BLaER1 treated with 17β-estradiol and CSF1 and Interleukin-3, amounts not matched to agents 10 nM and 100 nM (cell line): ENCODE data around the gene CHADL.

Source experiments
- H3K27ac ChIP-seq, 11 experiments: shearing (Covaris generic); formaldehyde crosslinking; 2 replicates each; pipeline ENCODE4 v1.8.1; 2022
- H3K27me3 ChIP-seq, 11 experiments: shearing (Covaris generic); formaldehyde crosslinking; 2 replicates each; pipeline ENCODE4 v1.8.1; 2022
- H3K36me3 ChIP-seq, 11 experiments: shearing (Covaris generic); formaldehyde crosslinking; 2 replicates each; pipeline ENCODE4 v1.8.1; 2022
- H3K4me1 ChIP-seq, 10 experiments: shearing (Covaris generic); formaldehyde crosslinking; 2 replicates each; pipeline ENCODE4 v1.8.1; 2022
- H3K4me2 ChIP-seq, 11 experiments: shearing (Covaris generic); formaldehyde crosslinking; 2 replicates each; pipeline ENCODE4 v1.8.1; 2022
- H3K4me3 ChIP-seq, 10 experiments: shearing (Covaris generic); formaldehyde crosslinking; 2 replicates each; pipeline ENCODE4 v1.8.1; 2022
- H3K9ac ChIP-seq, 11 experiments: shearing (Covaris generic); formaldehyde crosslinking; 2 replicates each; pipeline ENCODE4 v1.8.1; 2022
- H3K9me3 ChIP-seq, 11 experiments: shearing (Covaris generic); formaldehyde crosslinking; replicated peaks in 1 of 11; 2 replicates each; pipeline ENCODE4 v1.8.1; 2022
- H4K20me1 ChIP-seq, 11 experiments: shearing (Covaris generic); formaldehyde crosslinking; 2 replicates each; pipeline ENCODE4 v1.8.1; 2022
- Cebpa-rat ChIP-seq, 11 experiments: shearing (Covaris generic); IDR thresholded peaks; 2 replicates each; pipeline ENCODE4 v1.8.1; 2022

CHADL gene

GRCh38 chr22:41215926-41216325 is 24.8 kb downstream of the CHADL start:
- no peak for TF ChIP-seq Cebpa-rat (IDR thresholded peaks at IDR 0.05)
- Histone ChIP-seq H3K27ac (peak overlapping the region in 3 of 11 experiments; percentile 72 to 80 (median 80); a peak in 1 of 22 replicates), H4K20me1 (no peaks in the 10 kb centered on the region; a peak in 1 of 22 replicates), H3K36me3 (peaks cover 40 to 79% (median 72%) of the 10 kb centered on the region in 11 experiments), H3K4me2 (peak overlapping the region; percentile 72 to 97 (median 84); a peak in 20 of 22 replicates), H3K9me3 (peaks cover 14 to 33% (median 29%) of the 10 kb centered on the region in 11 experiments; a peak in 21 of 22 replicates), H3K9ac (peak overlapping the region in 2 of 11 experiments; percentile 72 to 75; a peak in 2 of 22 replicates), H3K27me3 (no peaks in the 10 kb centered on the region), H3K4me1 (peaks cover 24 to 35% (median 27%) of the 10 kb centered on the region in 10 experiments), H3K4me3 (no peak overlapping the region)

DNA sequence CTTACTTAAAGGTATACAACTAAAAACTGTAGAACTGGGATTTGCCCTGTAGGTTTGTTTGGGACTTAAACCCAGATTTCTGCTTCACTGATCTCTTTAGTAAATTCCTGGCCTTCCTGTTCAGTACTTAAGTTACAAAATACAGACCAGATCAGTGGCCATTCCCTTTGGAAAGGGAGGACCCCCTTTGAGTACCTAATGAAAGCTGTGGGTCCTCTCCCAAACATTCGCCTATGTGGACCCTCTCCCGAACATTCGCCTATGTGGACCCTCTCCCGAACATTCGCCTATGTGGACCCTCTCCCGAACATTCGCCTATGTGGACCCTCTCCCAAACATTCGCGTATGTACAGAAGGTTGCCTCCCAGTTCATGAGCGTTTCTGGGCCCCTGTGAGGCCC is 25.3 kb downstream of the CHADL start:
- H3K4me1 ChIP-seq, result peaks cover 24 to 35% (median 27%) of the 10 kb centered on the region in 10 experiments
- no peak overlapping the region for H3K9ac ChIP-seq
- no peaks in the 10 kb centered on the region; a peak in 1 of 22 replicates for H4K20me1 ChIP-seq
- H3K4me3 ChIP-seq, result peak overlapping the region in 1 of 10 experiments; percentile 15; a peak in 1 of 20 replicates
- no peak for TF ChIP-seq Cebpa-rat (IDR thresholded peaks at IDR 0.05)
- peak overlapping the region in 3 of 11 experiments; percentile 84 to 97 (median 91); a peak in 5 of 22 replicates for H3K4me2 ChIP-seq
- peaks cover 40 to 79% (median 72%) of the 10 kb centered on the region in 11 experiments for H3K36me3 ChIP-seq
- no peaks in the 10 kb centered on the region for H3K27me3 ChIP-seq
- peaks cover 14 to 33% (median 29%) of the 10 kb centered on the region in 11 experiments; a peak in 21 of 22 replicates for H3K9me3 ChIP-seq
- no peak overlapping the region for H3K27ac ChIP-seq

DNA sequence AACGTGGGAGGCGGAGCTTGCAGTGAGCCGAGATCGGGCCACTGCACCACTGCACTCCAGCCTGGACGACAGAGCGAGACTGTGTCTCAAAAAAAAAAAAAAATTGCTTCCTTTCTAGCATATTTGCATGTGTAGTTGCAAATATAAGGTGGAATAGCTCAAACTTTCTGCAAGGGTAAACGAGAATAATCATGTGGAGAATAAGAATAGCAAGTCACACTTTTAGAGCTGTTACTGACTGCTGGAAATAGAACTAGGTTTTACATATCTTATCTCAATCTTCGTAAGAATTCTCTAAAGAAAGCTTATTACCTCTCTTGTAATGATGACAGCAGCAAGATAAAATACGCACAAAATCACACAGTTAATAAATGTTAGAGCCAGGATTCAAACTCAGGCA is 34.0 kb downstream of the CHADL start:
- H3K9ac ChIP-seq, result no peak overlapping the region
- H3K4me3 ChIP-seq, result no peak overlapping the region
- peak overlapping the region in 3 of 11 experiments; percentile 93 to 96 (median 96); a peak in 1 of 22 replicates for H3K4me2 ChIP-seq
- no peak for TF ChIP-seq Cebpa-rat (IDR thresholded peaks at IDR 0.05)
- H3K9me3 ChIP-seq, result no peaks in the 10 kb centered on the region
- H3K27me3 ChIP-seq, result no peaks in the 10 kb centered on the region
- peaks cover 8 to 17% (median 11%) of the 10 kb centered on the region in 10 experiments for H3K4me1 ChIP-seq
- peaks cover 17 to 40% (median 24%) of the 10 kb centered on the region in 11 experiments for H3K36me3 ChIP-seq
- H4K20me1 ChIP-seq, result 0 out of 22 replicates have a peak, but pooled peaks cover 0 to 10% (median 0%) of the 10 kb centered on the region in 11 experiments
- H3K27ac ChIP-seq, result no peak overlapping the region

- H3K4me3 ChIP-seq, result peak within 1 kb of the TSS; percentile 70 to 89 (median 76)
- peaks cover 8 to 17% (median 11%) of the 10 kb centered on the region in 10 experiments for H3K4me1 ChIP-seq
- 0 out of 22 replicates have a peak, but pooled peaks cover 0 to 10% (median 0%) of the 10 kb centered on the region in 11 experiments for H4K20me1 ChIP-seq
- TF ChIP-seq Cebpa-rat (IDR thresholded peaks at IDR 0.05), result no peak
- peak within 1 kb of the TSS; percentile 78 to 96 (median 93) for H3K4me2 ChIP-seq
- peak within 1 kb of the TSS; percentile 78 to 89 (median 83) for H3K9ac ChIP-seq
- no peaks in the 10 kb centered on the region for H3K27me3 ChIP-seq
- H3K9me3 ChIP-seq, result no peaks in the 10 kb centered on the region
- H3K27ac ChIP-seq, result peak within 1 kb of the TSS; percentile 56 to 85 (median 79)
- H3K36me3 ChIP-seq, result peaks cover 6 to 29% (median 12%) of the 10 kb centered on the region in 11 experiments; a peak in 19 of 22 replicates
These were observed 35.5 kb downstream of the CHADL start, which contains the start of gene L3MBTL2 for GRCh38 chr22:41204992-41205900. TSS of gene L3MBTL2 (plus strand) at chr22:41205312. CDS start at chr22:41205363, 51 bp downstream.

DNA sequence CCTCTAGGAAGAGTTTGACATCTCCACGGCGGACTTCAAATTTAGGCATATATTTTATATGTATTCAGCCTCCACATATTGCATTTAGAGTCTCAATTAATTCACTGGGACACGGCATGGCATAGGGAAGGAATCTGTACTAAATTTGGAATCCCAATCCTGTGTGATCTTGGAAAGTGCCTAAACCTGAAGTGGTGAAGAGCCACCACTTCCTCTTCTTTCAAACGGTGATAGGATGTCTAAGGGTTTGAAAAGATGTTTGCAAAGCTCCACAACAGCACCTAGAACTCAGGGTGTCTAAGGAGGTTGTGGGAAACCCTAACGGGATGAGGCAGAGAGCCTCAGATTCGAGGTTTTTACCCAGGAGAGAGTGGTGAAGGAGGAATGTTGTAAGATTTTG is 36.7 kb downstream of the CHADL start:
- no peak for TF ChIP-seq Cebpa-rat (IDR thresholded peaks at IDR 0.05)
- Histone ChIP-seq H3K4me1 (peaks cover 8 to 18% (median 11%) of the 10 kb centered on the region in 10 experiments), H3K36me3 (peaks cover 0 to 19% (median 3%) of the 10 kb centered on the region in 11 experiments; a peak in 10 of 22 replicates), H3K27me3 (peaks cover 0 to 10% (median 8%) of the 10 kb centered on the region in 11 experiments; a peak in 10 of 22 replicates), H3K4me2 (no peak overlapping the region), H3K9ac (no peak overlapping the region), H4K20me1 (0 out of 22 replicates have a peak, but pooled peaks cover 0 to 10% (median 0%) of the 10 kb centered on the region in 11 experiments), H3K27ac (no peak overlapping the region), H3K9me3 (no peaks in the 10 kb centered on the region), H3K4me3 (no peak overlapping the region)

DNA sequence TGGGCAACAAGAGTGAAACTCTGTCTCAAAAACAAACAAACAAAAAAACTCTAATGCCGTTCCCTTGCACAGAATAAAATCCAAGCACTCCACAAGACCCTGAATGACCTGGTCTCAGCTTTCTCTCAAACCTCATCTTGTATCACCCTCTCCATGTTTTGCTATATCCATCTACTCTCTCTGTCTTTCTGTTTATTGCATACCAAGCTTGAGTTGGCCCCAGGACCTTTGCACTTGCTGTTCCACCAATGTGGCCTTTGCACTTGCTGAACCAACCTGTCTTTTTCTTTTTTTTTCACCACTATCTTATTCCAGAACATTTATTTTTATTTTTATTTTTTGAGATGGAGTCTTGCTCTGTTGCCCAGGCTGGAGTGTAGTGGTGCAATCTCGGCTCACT is 37.6 kb downstream of the CHADL start:
- Histone ChIP-seq H3K9ac (no peak overlapping the region), H3K4me3 (no peak overlapping the region), H3K27ac (no peak overlapping the region), H3K4me1 (peaks cover 14 to 27% (median 18%) of the 10 kb centered on the region in 10 experiments), H3K36me3 (peaks cover 0 to 10% (median 0%) of the 10 kb centered on the region in 11 experiments; a peak in 3 of 22 replicates), H3K27me3 (peaks cover 0 to 20% (median 16%) of the 10 kb centered on the region in 11 experiments; a peak in 11 of 22 replicates), H4K20me1 (0 out of 22 replicates have a peak, but pooled peaks cover 0 to 10% (median 0%) of the 10 kb centered on the region in 11 experiments), H3K4me2 (no peak overlapping the region), H3K9me3 (no peaks in the 10 kb centered on the region)
- TF ChIP-seq Cebpa-rat (IDR thresholded peaks at IDR 0.05), result no peak

DNA sequence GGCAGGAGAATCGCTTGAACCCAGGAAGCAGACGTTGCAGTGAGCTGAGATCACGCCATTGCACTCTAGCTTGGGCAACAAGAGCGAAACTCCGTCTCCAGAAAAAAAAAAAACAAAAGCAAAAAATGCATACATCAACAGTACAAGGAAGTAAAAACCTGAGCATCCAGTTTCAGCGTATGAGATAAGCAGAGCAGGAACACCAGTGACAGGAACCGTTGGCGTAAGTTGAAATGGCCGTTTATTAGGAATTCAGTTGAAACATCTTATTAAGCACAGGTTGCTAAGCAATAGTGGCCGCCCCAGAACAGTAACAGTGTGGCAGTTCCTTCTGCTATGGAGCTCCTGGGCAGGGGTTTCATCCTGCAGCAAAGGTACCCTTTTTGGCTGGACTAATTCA is 39.6 kb downstream of the CHADL start:
- Histone ChIP-seq H3K27me3 (peaks cover 4 to 28% (median 25%) of the 10 kb centered on the region in 11 experiments; a peak in 18 of 22 replicates), H3K4me1 (peaks cover 13 to 29% (median 23%) of the 10 kb centered on the region in 10 experiments), H3K4me3 (no peak overlapping the region), H3K9me3 (no peaks in the 10 kb centered on the region), H4K20me1 (no peaks in the 10 kb centered on the region), H3K27ac (no peak overlapping the region), H3K4me2 (no peak overlapping the region), H3K36me3 (no peaks in the 10 kb centered on the region), H3K9ac (no peak overlapping the region)
- TF ChIP-seq Cebpa-rat (IDR thresholded peaks at IDR 0.05), result no peak

GRCh38 chr22:41198027-41198580 is 42.6 kb downstream of the CHADL start:
- H3K9ac ChIP-seq, result peak overlapping the region; percentile 48 to 81 (median 75); a peak in 21 of 22 replicates
- peaks cover 8 to 19% (median 16%) of the 10 kb centered on the region in 10 experiments; a peak in 18 of 20 replicates for H3K4me1 ChIP-seq
- H3K36me3 ChIP-seq, result no peaks in the 10 kb centered on the region
- no peaks in the 10 kb centered on the region for H3K9me3 ChIP-seq
- H3K4me2 ChIP-seq, result peak overlapping the region; percentile 95 to 100 (median 99)
- H3K27ac ChIP-seq, result peak overlapping the region in 3 of 11 experiments; percentile 51 to 60 (median 56); a peak in 4 of 22 replicates
- peaks cover 4 to 28% (median 25%) of the 10 kb centered on the region in 11 experiments; a peak in 18 of 22 replicates for H3K27me3 ChIP-seq
- TF ChIP-seq Cebpa-rat (IDR thresholded peaks at IDR 0.05), result no peak
- peak overlapping the region; percentile 65 to 86 (median 74) for H3K4me3 ChIP-seq
- no peaks in the 10 kb centered on the region for H4K20me1 ChIP-seq
